NCI-H2171 (cell line): ENCODE data around the gene PLCD3.

Source experiments
- DNase-seq: peaks from one replicate; lab custom pipeline; 2025; lab: John Stamatoyannopoulos, UW

Gene PLCD3

DNA sequence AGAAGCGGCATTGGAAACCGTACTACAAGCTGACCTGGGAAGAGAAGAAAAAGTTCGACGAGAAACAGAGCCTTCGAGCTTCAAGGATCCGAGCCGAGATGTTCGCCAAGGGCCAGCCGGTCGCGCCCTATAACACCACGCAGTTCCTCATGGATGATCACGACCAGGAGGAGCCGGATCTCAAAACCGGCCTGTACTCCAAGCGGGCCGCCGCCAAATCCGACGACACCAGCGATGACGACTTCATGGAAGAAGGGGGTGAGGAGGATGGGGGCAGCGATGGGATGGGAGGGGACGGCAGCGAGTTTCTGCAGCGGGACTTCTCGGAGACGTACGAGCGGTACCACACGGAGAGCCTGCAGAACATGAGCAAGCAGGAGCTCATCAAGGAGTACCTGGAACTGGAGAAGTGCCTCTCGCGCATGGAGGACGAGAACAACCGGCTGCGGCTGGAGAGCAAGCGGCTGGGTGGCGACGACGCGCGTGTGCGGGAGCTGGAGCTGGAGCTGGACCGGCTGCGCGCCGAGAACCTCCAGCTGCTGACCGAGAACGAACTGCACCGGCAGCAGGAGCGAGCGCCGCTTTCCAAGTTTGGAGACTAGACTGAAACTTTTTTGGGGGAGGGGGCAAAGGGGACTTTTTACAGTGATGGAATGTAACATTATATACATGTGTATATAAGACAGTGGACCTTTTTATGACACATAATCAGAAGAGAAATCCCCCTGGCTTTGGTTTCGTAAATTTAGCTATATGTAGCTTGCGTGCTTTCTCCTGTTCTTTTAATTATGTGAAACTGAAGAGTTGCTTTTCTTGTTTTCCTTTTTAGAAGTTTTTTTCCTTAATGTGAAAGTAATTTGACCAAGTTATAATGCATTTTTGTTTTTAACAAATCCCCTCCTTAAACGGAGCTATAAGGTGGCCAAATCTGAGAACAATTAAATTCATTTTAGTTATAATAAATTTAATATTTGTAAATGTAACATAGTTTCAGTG lies 17.7 kb upstream of the PLCD3 start:
- DNase-seq, result peak; percentile 21

DNA sequence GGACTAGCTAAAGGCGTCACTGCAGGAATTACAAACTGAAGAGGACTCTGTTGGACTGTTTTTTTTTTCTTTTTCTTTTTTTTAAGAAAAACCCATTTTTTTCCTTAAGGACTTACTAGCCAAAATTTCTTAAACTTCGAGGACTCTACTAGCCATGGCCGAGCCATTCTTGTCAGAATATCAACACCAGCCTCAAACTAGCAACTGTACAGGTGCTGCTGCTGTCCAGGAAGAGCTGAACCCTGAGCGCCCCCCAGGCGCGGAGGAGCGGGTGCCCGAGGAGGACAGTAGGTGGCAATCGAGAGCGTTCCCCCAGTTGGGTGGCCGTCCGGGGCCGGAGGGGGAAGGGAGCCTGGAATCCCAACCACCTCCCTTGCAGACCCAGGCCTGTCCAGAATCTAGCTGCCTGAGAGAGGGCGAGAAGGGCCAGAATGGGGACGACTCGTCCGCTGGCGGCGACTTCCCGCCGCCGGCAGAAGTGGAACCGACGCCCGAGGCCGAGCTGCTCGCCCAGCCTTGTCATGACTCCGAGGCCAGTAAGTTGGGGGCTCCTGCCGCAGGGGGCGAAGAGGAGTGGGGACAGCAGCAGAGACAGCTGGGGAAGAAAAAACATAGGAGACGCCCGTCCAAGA lies 16.8 kb upstream of the PLCD3 start:
- peak; percentile 60 for DNase-seq

- peak; percentile 99 for DNase-seq
These were observed 16.1 kb upstream of the PLCD3 start, which contains the start of gene HEXIM1 for GRCh38 chr17:45148183-45149036. HEXIM1 (plus strand) TSS chr17:45148475; CDS start chr17:45149191, 716 bp downstream.

DNA sequence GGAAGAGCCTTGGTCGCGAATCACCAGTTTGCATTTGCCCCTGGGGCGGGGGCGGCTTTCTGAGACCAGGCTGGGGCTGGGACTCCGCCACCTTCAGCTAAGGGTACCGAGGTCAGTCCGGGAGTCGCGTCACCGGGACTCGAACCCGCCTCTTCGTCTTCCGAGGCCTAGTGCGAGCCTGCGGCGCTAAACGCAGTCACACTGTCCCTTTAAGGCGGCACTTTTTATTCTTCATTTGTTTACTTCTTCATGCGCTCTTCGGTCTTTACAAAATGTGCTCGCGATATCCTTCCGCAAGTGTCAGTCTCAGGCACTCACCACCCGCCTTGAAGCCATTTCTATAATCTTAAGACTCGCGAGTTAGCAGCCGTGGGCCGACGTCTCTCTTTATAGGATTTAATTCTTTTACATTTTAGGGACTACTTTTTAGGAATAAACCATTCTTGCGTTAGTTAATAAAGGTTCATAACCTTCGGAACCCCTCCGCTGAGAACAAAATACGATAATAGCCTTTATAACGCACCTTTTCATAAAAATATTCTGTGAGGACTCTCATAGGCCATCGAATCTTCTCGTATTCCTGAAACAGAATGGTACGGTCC lies 15.4 kb upstream of the PLCD3 start:
- peak; percentile 93 for DNase-seq

- peak; percentile 91 for DNase-seq
These were observed 14.7 kb upstream of the PLCD3 start for GRCh38 chr17:45146890-45147580.

DNA sequence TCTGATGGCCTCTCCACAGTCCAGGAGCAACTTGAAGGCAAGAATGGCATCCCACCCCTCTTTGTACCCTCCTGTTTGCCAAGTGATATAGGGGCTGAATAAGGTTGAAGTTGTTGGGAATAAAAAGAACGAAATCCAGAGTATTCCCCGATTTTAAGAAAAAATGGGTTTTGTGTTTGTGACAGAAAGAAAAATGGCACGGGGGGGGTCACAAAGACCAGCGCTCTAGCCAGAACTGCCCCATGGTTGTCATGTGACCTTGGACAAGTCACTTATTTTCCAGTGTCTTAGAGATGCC lies 14.2 kb upstream of the PLCD3 start:
- DNase-seq, result no peak

DNA sequence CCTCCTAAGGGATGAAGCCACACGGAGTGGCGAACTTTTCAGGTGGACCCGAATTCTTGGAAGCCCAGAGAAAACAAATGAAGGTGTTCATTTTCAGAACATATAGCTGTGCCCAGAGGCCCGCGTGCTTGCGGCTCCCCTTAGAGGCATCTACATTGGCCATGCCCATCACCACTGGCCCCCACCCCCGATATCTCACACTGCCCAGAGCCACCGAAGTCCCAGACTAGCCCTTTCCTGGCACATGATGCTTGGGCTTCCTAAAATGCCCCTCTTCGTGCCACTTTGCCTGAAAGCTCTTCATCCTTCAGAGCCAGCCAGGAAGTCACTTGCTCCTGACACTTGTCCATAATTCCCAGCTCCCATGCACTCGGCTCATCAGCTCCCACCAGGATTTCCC lies 13.9 kb upstream of the PLCD3 start:
- no peak for DNase-seq

DNA sequence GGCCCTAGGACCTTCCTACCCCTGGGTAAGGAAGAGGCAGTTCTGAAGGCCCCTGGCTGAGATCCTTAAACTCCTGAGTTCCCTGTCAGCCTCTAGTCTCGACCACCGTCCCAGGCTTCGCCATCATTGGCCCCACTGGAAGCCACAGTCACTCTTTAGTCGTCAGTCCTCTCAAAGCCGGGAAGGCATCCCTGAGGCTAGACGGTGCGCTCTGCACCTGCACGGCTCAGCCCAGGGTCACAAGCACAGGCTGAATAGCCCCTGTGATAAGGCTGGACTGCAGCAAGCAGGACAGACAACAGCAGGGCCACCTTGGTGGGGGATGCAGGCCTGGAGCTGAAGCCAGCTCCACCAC lies 12.7 kb upstream of the PLCD3 start:
- no peak for DNase-seq

DNA sequence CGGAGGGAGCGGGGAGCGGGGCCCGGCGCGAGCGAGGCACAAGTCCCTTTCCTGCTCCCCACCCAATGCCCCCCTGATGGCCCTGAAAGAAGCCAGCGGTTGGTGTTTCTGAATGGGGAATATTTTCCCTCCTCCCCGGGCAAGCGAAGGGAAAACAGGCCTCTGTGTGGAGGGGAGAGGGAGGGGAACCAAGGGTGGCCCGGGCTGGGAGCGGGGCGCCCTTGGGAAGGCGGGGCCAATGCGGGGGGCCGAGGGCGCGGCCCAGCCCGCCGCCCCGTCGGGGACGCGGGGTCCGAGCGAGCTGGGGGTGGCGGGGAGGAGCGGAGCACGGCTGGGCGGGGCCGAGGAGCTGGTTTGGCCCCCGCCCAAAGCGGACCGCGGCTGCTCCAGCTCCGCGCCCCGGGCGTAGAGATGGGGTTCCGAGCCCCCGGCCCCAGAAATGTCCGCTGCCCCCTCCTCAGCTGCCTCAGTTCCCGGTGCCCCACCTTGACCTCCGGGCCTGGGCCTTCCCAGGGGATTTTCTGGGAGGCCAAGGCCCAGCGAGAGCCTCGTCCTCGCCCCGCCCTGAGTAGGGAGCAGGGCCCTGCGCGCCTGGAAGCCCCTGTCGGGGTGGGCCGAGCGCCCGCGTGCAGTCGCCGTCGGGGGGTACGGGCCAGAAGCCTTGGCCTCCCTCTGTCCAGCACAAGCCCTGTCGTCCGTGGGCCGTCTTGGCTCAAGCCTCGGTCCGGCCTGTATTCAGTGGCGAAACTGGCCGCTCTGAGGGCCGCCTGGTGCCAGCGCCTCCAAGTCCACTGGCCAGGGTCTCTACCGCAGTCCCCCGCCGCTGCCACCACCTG lies 12.1 kb upstream of the PLCD3 start:
- DNase-seq, result no peak

GRCh38 chr17:45143767-45144198 lies 11.5 kb upstream of the PLCD3 start:
- no peak for DNase-seq

- DNase-seq, result no peak
These were observed 10.9 kb upstream of the PLCD3 start for GRCh38 chr17:45143094-45143670.

DNA sequence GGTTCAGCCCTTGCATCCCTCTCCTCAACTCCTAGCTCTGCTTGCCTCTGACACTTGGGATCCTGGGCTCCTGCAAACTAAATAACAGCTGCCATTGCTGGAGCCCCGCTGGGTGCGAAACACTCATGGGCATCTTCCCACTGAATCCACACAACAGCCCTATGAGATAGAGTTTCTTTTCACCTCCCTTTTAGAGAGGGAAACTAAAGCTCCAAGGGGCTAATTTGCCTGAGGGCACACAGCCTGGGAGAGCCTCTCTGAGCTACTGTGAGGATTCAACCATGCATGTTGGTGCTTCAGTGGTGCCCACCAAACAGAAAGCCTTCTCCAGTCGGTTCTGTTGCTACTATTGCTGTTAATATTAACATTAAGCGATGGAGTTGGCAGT lies 7.2 kb upstream of the PLCD3 start:
- no peak for DNase-seq

- no peak for DNase-seq
These were observed 6.7 kb upstream of the PLCD3 start for GRCh38 chr17:45138911-45139532.

DNA sequence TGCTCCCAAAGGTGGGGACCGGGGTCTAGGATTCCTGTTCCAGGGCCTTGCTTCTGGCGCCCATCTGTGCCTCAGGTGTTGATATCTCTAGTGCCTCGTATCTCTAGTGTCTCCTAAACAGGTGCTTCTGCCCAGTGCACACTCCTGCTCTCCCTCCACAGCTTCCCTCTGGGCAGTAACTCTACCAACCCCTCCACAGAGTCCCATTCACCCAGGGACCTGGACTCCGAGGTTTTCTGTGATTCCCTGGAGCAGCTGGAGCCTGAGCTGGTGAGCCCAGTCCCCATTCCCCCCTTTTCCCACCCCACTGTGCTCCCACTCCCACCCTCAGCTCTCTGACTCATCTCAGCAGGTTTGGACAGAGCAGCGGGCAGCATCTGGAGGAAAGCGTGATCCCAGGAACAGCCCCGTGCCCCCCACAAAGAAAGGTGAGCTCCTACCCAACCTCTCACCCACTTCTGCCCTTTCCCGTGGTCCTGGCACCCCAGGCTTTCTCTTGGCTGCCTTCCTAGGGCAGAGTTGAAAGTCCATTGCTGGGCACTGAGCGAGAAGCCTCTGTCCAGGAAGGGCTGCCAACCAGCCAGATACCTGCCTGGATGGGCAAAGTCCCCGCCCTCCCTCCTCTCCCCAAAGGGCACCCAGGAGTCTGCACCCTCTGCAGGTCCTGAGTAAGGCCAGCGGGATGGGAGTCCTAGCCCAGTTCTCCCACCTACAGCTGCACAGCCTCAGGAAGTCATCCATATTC lies 5.4 kb upstream of the PLCD3 start:
- no peak for DNase-seq

DNA sequence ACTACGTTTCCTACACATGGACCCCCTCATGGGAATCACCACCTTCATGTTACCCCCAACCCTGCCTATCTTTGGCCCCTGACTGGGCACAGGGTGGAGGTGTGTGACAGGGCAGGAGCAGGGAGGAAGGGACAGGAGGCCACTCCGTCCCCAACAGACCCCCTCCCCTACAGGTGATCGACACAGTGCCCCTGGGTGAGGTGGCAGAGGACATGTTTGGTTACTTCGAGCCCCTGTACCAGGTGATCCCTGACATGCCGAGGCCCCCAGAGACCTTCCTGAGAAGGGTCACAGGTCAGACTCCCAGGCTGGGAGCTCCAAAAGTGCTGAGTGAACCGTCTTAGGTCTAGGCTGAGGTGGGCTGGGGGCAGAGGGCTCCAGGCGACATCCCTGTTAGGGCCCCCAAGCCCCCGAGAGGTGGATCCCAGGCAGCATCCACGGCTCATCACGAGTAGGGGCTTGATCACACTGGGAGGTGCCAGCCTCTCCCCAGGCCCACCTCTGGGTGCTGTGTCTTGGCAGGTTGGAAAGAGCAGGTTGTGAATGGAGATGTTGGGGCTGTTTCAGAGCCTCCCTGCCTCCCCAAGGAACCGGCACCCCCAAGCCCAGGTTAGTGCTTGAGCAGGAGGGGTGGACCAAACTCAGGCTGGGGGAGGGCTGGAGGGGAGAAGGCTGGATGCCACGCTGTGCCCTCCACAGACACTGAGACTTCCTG lies 4.7 kb upstream of the PLCD3 start:
- no peak for DNase-seq

DNA sequence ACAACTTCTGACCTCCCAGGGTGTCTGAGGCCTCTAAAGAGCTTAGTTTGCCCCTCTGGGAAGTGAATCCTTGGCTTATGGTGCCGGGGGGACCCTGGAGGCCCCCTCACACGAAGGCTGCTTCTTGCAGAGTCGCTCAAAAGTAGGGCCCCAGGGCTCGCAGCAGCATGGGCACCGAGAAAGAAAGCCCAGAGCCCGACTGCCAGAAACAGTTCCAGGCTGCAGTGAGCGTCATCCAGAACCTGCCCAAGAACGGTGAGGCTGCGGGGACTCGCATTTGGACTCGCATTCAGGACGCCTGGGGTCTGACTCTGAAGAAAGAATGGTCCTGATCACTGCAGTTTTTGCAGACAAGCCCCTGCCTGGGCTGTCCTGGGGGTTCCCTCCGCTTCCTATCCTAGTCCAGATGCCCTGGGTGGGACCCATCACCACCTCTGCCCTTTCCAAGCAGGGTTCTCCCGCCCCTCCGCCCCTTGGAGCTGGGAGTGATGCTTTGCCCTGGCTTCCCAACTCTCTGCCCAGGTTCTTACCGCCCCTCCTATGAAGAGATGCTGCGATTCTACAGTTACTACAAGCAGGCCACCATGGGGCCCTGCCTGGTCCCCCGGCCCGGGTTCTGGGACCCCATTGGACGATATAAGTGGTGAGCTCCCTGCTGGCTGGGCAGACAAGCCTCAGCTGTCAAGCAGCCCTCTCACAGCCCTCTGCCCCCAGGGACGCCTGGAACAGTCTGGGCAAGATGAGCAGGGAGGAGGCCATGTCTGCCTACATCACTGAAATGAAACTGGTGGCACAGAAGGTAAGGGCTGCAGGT lies 3.9 kb upstream of the PLCD3 start:
- peak; percentile 63 for DNase-seq

DNA sequence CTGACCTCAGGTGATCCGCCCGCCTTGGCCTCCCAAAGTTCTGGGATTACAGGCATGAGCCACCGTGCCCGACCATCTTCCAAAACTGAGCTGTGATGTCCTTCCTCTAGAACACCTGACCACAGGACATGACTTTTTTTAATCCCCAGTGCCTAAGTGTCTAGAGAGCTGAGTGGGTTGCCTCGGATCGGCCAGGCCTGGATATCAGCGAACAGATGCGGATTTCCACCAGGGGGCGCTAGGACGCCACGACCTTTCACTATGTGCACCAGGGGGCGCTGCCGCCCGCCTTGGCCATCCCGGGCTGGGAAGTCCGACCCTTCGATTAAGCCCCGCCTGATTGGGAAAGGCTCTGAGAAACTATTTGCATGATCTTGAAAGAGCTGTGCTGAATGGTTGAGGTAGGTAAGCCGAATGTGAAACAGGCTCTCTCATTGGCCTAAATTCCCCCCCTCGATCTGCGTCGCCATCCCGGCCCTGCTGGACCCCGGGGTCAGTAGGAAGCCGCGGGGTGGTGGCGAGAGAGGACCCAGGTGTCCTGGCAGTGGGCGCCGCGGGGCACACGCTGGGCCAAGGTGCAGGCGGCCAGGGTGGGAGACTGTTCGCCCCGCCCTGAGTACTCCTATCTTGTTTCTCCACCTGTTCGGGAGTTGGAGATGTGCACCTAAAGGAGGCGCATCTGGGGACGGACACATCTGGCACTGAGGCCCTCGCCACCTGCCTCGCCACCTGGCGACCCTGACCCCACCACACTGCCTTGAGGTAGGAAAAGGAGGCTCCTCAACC lies 3.1 kb upstream of the PLCD3 start, which contains the start of gene ACBD4:
Gene ACBD4 (plus strand): TSS at position 496 of the 786 bp plus-strand sequence. CDS start 458 bp downstream, outside the sequence.
- DNase-seq, result peak; percentile 97
